AG04450 (cell line): ENCODE data around the gene CCL27. TPM values are rescaled to one million over a fixed set of nuclear protein-coding genes. Genes with fewer than 3 reads are reported as not detected.

ENCODE experiments used
- CTCF ChIA-PET: fragments of 300-600, 350-600 bp; formaldehyde crosslinking; extraction: SDS; loops from one replicate; lab custom pipeline; 2022; ENCODE audit warnings: antibody characterized with exemption, inconsistent platforms; lab: Charles Lee
- POLR2A ChIA-PET: fragments of 350-600 bp; formaldehyde crosslinking; extraction: SDS; loops from one replicate; lab custom pipeline; 2021; ENCODE audit warnings: antibody characterized with exemption, inconsistent platforms; lab: Yijun Ruan, JAX
- DNase-seq: peaks from one replicate; pipeline ENCODE4 v3.0.0-alpha.2; 2011; ENCODE audit warnings: low read depth, low spot score
- H3K27ac ChIP-seq: one replicate; pipeline ENCODE4 v1.5.1; 2012; ENCODE audit warnings: low read depth, low read length, control low read depth
- H3K27me3 ChIP-seq: one replicate; pipeline ENCODE4 v1.6.0; 2012; ENCODE audit warnings: low read length; ENCODE audit not compliant: control insufficient read depth, insufficient read depth
- H3K4me3 ChIP-seq: 2 replicates; pipeline ENCODE4 v1.5.1; 2011; ENCODE audit warnings: mild to moderate bottlenecking, low read depth, low read length, control low read depth
- H3K9me3 ChIP-seq: 2 replicates; pipeline ENCODE4 v1.5.1; 2012; ENCODE audit warnings: low read length; ENCODE audit not compliant: control insufficient read depth, insufficient read depth
- CTCF ChIP-seq: IDR thresholded peaks from 2 replicates; pipeline ENCODE4 v1.5.1; 2011; ENCODE audit warnings: low read depth, low read length, control low read depth, inconsistent platforms
- polyA plus RNA-seq: library from polyadenylated mRNA; depleted of rRNA; stranded (reverse); fragments of >200 nt; gene quantifications from 2 replicates; pipeline ENCODE4 v1.2.3, GENCODE V29; 2011

CCL27 gene
- polyA plus RNA-seq, 1 experiment, result not detected

GRCh38 chr9:34633851-34634550 is 28.5 kb downstream of the CCL27 start:
- POLR2A ChIA-PET, result interaction anchor here (2.2 kb wide), 1 partner anchor 14 kb away, joined by 15 read pairs; the partner anchor contains the start of gene DCTN3
- CTCF ChIA-PET, result interaction anchor here (0.5 to 4.0 kb wide), 26 partner anchors 9 to 524 kb away, joined by 3 to 111 read pairs (median 4); partner anchors contain the start of genes DCTN3, GALT, IL11RA and MYORG

GRCh38 chr9:34633166-34633565 is 29.3 kb downstream of the CCL27 start:
- POLR2A ChIA-PET, result interaction anchor here (2.2 kb wide), 1 partner anchor 13 kb away, joined by 15 read pairs; the partner anchor contains the start of gene DCTN3
- Histone ChIP-seq H3K27me3 (peaks cover 28% of the 10 kb centered on the region), H3K4me3 (no peak overlapping the region), H3K9me3 (no peaks in the 10 kb centered on the region; the same call in 1 of the 2 replicates), H3K27ac (no peak overlapping the region)
- TF ChIP-seq CTCF, result no peak
- CTCF ChIA-PET, result interaction anchor here (0.5 to 4.0 kb wide), 17 partner anchors 8 to 525 kb away, joined by 3 to 111 read pairs (median 7); partner anchors contain the start of genes DCTN3, GALT and RPP25L
- DNase-seq, result no peak

More at GRCh38 chr9:34633851-34634550, 28.5 kb downstream of the CCL27 start:
- no peak for DNase-seq
- H3K4me3 ChIP-seq, result no peak overlapping the region
- no peak overlapping the region for H3K27ac ChIP-seq
- peaks cover 22% of the 10 kb centered on the region for H3K27me3 ChIP-seq
- no peaks in the 10 kb centered on the region; the same call in 1 of the 2 replicates for H3K9me3 ChIP-seq
- peak; percentile 86 for TF ChIP-seq CTCF

- ChIA-PET CTCF (interaction anchor here (0.6 to 2.2 kb wide), 3 partner anchors 10 to 72 kb away, joined by 3 to 5 read pairs (median 3); partner anchors contain the start of gene DCTN3), POLR2A (no interaction called here)
- no peak for TF ChIP-seq CTCF
- Histone ChIP-seq H3K27ac (no peak overlapping the region), H3K4me3 (no peak overlapping the region), H3K27me3 (peaks cover 53% of the 10 kb centered on the region), H3K9me3 (no peaks in the 10 kb centered on the region)
- no peak for DNase-seq
Observed at GRCh38 chr9:34630402-34631154, 31.9 kb downstream of the CCL27 start.

DNA sequence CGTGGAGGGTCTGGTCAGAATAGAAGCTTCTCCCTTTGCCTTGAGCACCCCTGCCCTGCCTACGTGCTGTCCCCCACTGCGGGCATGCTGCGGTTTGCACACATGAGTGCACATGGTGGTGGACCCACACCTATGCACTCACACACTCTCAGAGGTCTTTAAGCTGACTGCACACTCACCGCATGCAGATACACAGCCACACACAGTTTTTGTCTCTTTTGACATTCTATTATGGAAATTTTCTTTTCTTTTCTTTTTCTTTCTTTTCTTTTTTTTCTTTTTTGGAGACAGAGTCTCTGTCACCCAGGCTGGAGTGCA is 33.0 kb downstream of the CCL27 start:
- TF ChIP-seq CTCF, result no peak
- no peaks in the 10 kb centered on the region for H3K9me3 ChIP-seq
- no peak overlapping the region for H3K4me3 ChIP-seq
- H3K27me3 ChIP-seq, result peaks cover 64% of the 10 kb centered on the region
- H3K27ac ChIP-seq, result no peak overlapping the region
- DNase-seq, result no peak
- POLR2A ChIA-PET, result no interaction called here
- CTCF ChIA-PET, result interaction anchor here (1.3 to 2.2 kb wide), 2 partner anchors 73 to 226 kb away, joined by 3 to 5 read pairs; no protein-coding TSS in a partner anchor
